Liver (tissue), 9 donors: Measurements from ENCODE around the gene C10orf71. TPM values are rescaled to one million over a fixed set of nuclear protein-coding genes. Genes with fewer than 3 reads are reported as not detected.

Experiments
- DNase-seq: peaks from one replicate; pipeline ENCODE4 v3.0.0-alpha.2; 2017; ENCODE audit warnings: low spot score
- H3K27ac ChIP-seq, 2 donors: one replicate each; pipeline ENCODE4 v1.7.0; 2013; ENCODE audit warnings: inconsistent platforms in 2 of 2, low read length in 2 of 2, control low read depth in 1 of 2, low read depth in 1 of 2, mild to moderate bottlenecking in 1 of 2
- H3K27me3 ChIP-seq, 4 donors: one replicate each; pipeline versions ENCODE4 v1.6.1 to v1.7.0; 2013; ENCODE audit warnings: low read length in 3 of 4, inconsistent platforms in 1 of 4, mild to moderate bottlenecking in 1 of 4, moderate library complexity in 1 of 4; ENCODE audit not compliant: control insufficient read depth in 4 of 4, insufficient read depth in 4 of 4
- H3K36me3 ChIP-seq, 4 donors: one replicate each; pipeline versions ENCODE4 v1.6.1 to v1.7.0; 2013; ENCODE audit warnings: low read length in 3 of 4, mild to moderate bottlenecking in 3 of 4, low read depth in 1 of 4, moderate library complexity in 1 of 4; ENCODE audit not compliant: control insufficient read depth in 4 of 4, insufficient read depth in 3 of 4
- H3K4me1 ChIP-seq, 4 donors: one replicate each; pipeline versions ENCODE4 v1.6.1 to v1.7.0; 2013; ENCODE audit warnings: low read length in 3 of 4, mild to moderate bottlenecking in 3 of 4, moderate library complexity in 1 of 4; ENCODE audit not compliant: control insufficient read depth in 4 of 4, insufficient read depth in 4 of 4
- H3K4me3 ChIP-seq, 3 donors: one replicate each; pipeline versions ENCODE4 v1.6.1 to v1.7.0; 2013; ENCODE audit warnings: low read length in 3 of 3, control low read depth in 1 of 3, low read depth in 1 of 3, mild to moderate bottlenecking in 1 of 3
- H3K9ac ChIP-seq, 2 donors: one replicate each; pipeline ENCODE4 v1.7.0; 2013; ENCODE audit warnings: low read length in 2 of 2, mild to moderate bottlenecking in 2 of 2, moderate library complexity in 2 of 2, control low read depth in 1 of 2, low read depth in 1 of 2
- H3K9me3 ChIP-seq, 4 donors: one replicate each; pipeline versions ENCODE4 v1.6.1 to v1.7.0; 2013; ENCODE audit warnings: low read length in 3 of 4; ENCODE audit not compliant: control insufficient read depth in 4 of 4
- ATF3 ChIP-seq: IDR thresholded peaks from 2 replicates; pipeline ENCODE4 v1.6.1; 2016; ENCODE audit warnings: antibody characterized with exemption
- CTCF ChIP-seq: fragments of 150-350 bp; IDR thresholded peaks from 2 replicates; pipeline ENCODE4 v1.5.1; 2017; ENCODE audit warnings: improper control_type of control experiment, low read depth, low read length; ENCODE audit not compliant: missing input control
- EGR1 ChIP-seq, 2 donors: IDR thresholded peaks; 2 replicates each; pipeline ENCODE4 v1.6.1; 2016 to 2018; ENCODE audit warnings: antibody characterized with exemption in 2 of 2, low read depth in 2 of 2
- FOXA1 ChIP-seq: IDR thresholded peaks from 2 replicates; pipeline ENCODE4 v1.6.1; 2016; ENCODE audit warnings: antibody characterized with exemption
- FOXA2 ChIP-seq: IDR thresholded peaks from 2 replicates; pipeline ENCODE4 v1.6.1; 2016; ENCODE audit warnings: antibody characterized with exemption
- HNF4A ChIP-seq, 2 donors: conservative IDR thresholded peaks; 2 replicates each; pipeline ENCODE4 v1.6.1; 2016; ENCODE audit warnings: antibody characterized with exemption in 2 of 2, mild to moderate bottlenecking in 2 of 2
- HNF4G ChIP-seq: IDR thresholded peaks from 2 replicates; pipeline ENCODE4 v1.6.1; 2016; ENCODE audit warnings: antibody characterized with exemption
- JUND ChIP-seq, 2 donors: IDR thresholded peaks; 2 replicates each; pipeline ENCODE4 v1.6.1; 2016; ENCODE audit warnings: antibody characterized with exemption in 2 of 2
- MAX ChIP-seq: IDR thresholded peaks from 2 replicates; pipeline ENCODE4 v1.6.1; 2016; ENCODE audit warnings: antibody characterized with exemption
- NR2F2 ChIP-seq: IDR thresholded peaks from 2 replicates; pipeline ENCODE4 v1.6.1; 2016; ENCODE audit warnings: antibody characterized with exemption
- RAD21 ChIP-seq, 2 donors: IDR thresholded peaks; 2 replicates each; pipeline ENCODE4 v1.6.1; 2016; ENCODE audit warnings: antibody characterized with exemption in 2 of 2, mild to moderate bottlenecking in 2 of 2
- REST ChIP-seq: IDR thresholded peaks from 2 replicates; pipeline ENCODE4 v1.6.1; 2016; ENCODE audit warnings: antibody characterized with exemption, mild to moderate bottlenecking
- SP1 ChIP-seq: IDR thresholded peaks from 2 replicates; pipeline ENCODE4 v1.6.1; 2018; ENCODE audit warnings: antibody characterized with exemption, mild to moderate bottlenecking
- TAF1 ChIP-seq: conservative IDR thresholded peaks from 2 replicates; pipeline ENCODE4 v1.6.1; 2016; ENCODE audit warnings: antibody characterized with exemption, mild to moderate bottlenecking
- YY1 ChIP-seq: IDR thresholded peaks from 2 replicates; pipeline ENCODE4 v1.6.1; 2016; ENCODE audit warnings: antibody characterized with exemption, mild to moderate bottlenecking
- ZBTB33 ChIP-seq: IDR thresholded peaks from 2 replicates; pipeline ENCODE4 v1.6.1; 2016; ENCODE audit warnings: antibody characterized with exemption
- WGBS: extraction: QIAGEN DNeasy Blood & Tissue Kit; methylation state at CpG from one replicate; pipeline ENCODE4 v1.1.7; 2013; 5-methylcytosine and 5-hydroxymethylcytosine counted together
- polyA plus RNA-seq, 2 donors: library from polyadenylated mRNA; stranded (reverse) in 1 of 2; unstranded in 1 of 2; fragments of 200-250 nt in 1 of 2; fragments of >200 nt in 1 of 2; fragmentation: Nextera tagmentation in 1 of 2; extraction: Ambion mirVana in 1 of 2; gene quantifications; one replicate each; pipeline versions ENCODE4 v1.2.1 to v1.2.3, GENCODE V29; 2013 to 2015
- total RNA-seq, 2 donors: library from RNA; depleted of rRNA; stranded (reverse); fragments of >200 nt; gene quantifications; one replicate each; pipeline ENCODE4 v1.2.3, GENCODE V29; 2014
- donor health status: healthy.
- donor health status: healthy.
- donor health status: healthy.
- donor health status: healthy.
- donor health status: healthy.

The C10orf71 gene
- total and polyA plus RNA-seq, 4 donors: 0.03 TPM; not detected in 3

GRCh38 chr10:49365675-49366415, 66.9 kb downstream of the C10orf71 start:
- TF ChIP-seq RAD21 (IDR thresholded peaks at IDR 0.05) (peak in 1 of 2 donors; percentile 10), REST (no peak)
- no peak overlapping the region for H3K9ac ChIP-seq
- no peaks in the 10 kb centered on the region for H3K27me3 ChIP-seq
- H3K27ac ChIP-seq: no peak overlapping the region
- H3K4me1 ChIP-seq: no peaks in the 10 kb centered on the region
- WGBS: 79% methylated on average over 23 of the region's 23 CpGs
- H3K4me3 ChIP-seq: no peak overlapping the region
- DNase-seq: peak; percentile 16
- H3K36me3 ChIP-seq: no peaks in the 10 kb centered on the region
- H3K9me3 ChIP-seq: no peaks in the 10 kb centered on the region

GRCh38 chr10:49366460-49366859, 67.5 kb downstream of the C10orf71 start:
- Histone ChIP-seq H3K27me3 (no peaks in the 10 kb centered on the region), H3K4me1 (no peaks in the 10 kb centered on the region), H3K9me3 (no peaks in the 10 kb centered on the region), H3K9ac (no peak overlapping the region), H3K4me3 (no peak overlapping the region), H3K27ac (no peak overlapping the region), H3K36me3 (no peaks in the 10 kb centered on the region)
- no peak for TF ChIP-seq FOXA2
- 78% methylated on average over 4 of the region's 4 CpGs for WGBS
- peak; percentile 19 for DNase-seq

GRCh38 chr10:49367600-49367999, 68.6 kb downstream of the C10orf71 start:
- 48% methylated on average over 5 of the region's 5 CpGs for WGBS
- H3K4me3 ChIP-seq: no peak overlapping the region
- H3K27me3 ChIP-seq: peaks cover 0 to 4% (median 0%) of the 10 kb centered on the region in 4 donors
- H3K36me3 ChIP-seq: no peaks in the 10 kb centered on the region
- H3K4me1 ChIP-seq: no peaks in the 10 kb centered on the region
- TF ChIP-seq YY1 (no peak), MAX (no peak), NR2F2 (no peak)
- no peaks in the 10 kb centered on the region for H3K9me3 ChIP-seq
- peak; percentile 12 for DNase-seq
- no peak overlapping the region for H3K27ac ChIP-seq
- no peak overlapping the region for H3K9ac ChIP-seq

- no peak overlapping the region for H3K27ac ChIP-seq
- WGBS: 68% methylated on average over 4 of the region's 4 CpGs
- DNase-seq: no peak
- H3K9me3 ChIP-seq: no peaks in the 10 kb centered on the region
- peaks cover 0 to 5% (median 0%) of the 10 kb centered on the region in 4 donors for H3K27me3 ChIP-seq
- no peak overlapping the region for H3K4me3 ChIP-seq
- no peaks in the 10 kb centered on the region for H3K36me3 ChIP-seq
- no peaks in the 10 kb centered on the region for H3K4me1 ChIP-seq
- H3K9ac ChIP-seq: no peak overlapping the region
- TF ChIP-seq TAF1: no peak
- no peak for TF ChIP-seq ZBTB33
- no peak for TF ChIP-seq FOXA2
- no peak for TF ChIP-seq FOXA1
- TF ChIP-seq EGR1 (IDR thresholded peaks at IDR 0.05; ENCODE audit: low read depth in 2 of 2): no peak
- TF ChIP-seq HNF4G: no peak
- no peak for TF ChIP-seq MAX
- no peak for TF ChIP-seq YY1
- no peak for TF ChIP-seq SP1
- no peak for TF ChIP-seq ATF3
- TF ChIP-seq CTCF: no peak
- no peak for TF ChIP-seq NR2F2
- no peak for TF ChIP-seq HNF4A (conservative IDR thresholded peaks at IDR 0.05)
- no peak for TF ChIP-seq JUND (IDR thresholded peaks at IDR 0.05)
Measured at GRCh38 chr10:49368256-49368655, 69.3 kb downstream of the C10orf71 start.
